Gastrocnemius medialis (tissue), 4 donors: ENCODE measurements around the gene MMP24OS. TPM values are rescaled to one million over a fixed set of nuclear protein-coding genes. Genes with fewer than 3 reads are reported as not detected.

Source experiments
- ATAC-seq, 2 donors: fragments of 150-250 bp; one replicate each; pipeline ENCODE4 v1.9.1; 2016
- DNase-seq, 2 donors: peaks; one replicate each; pipeline ENCODE4 v3.0.0-alpha.2; 2019
- H3K27ac ChIP-seq, 4 donors: fragments of 200-600 bp; sonication (generic); 1 replicate in 1 of 4; 2 replicates in 3 of 4; pipeline ENCODE4 v1.5.1; 2016 to 2018; ENCODE audit warnings: mild to moderate bottlenecking in 2 of 4, moderate library complexity in 1 of 4
- H3K27me3 ChIP-seq, 3 donors: fragments of 200-600 bp; sonication (generic) in 2 of 3; 1 replicate in 1 of 3; 2 replicates in 2 of 3; pipeline versions ENCODE4 v1.5.1 to v1.6.0; 2016 to 2019; ENCODE audit warnings: mild to moderate bottlenecking in 1 of 3, moderate library complexity in 1 of 3
- H3K36me3 ChIP-seq, 2 donors: fragments of 200-600 bp; sonication (generic) in 1 of 2; one replicate each; pipeline ENCODE4 v1.5.1; 2017 to 2018
- H3K4me1 ChIP-seq, 2 donors: fragments of 200-600 bp; sonication (generic) in 1 of 2; one replicate each; pipeline ENCODE4 v1.5.1; 2016 to 2017; ENCODE audit warnings: mild to moderate bottlenecking in 2 of 2
- H3K4me3 ChIP-seq, 4 donors: fragments of 200-600 bp; sonication (generic) in 3 of 4; 1 replicate in 1 of 4; 2 replicates in 3 of 4; pipeline ENCODE4 v1.5.1; 2016 to 2019; ENCODE audit warnings: mild to moderate bottlenecking in 2 of 4
- H3K9me3 ChIP-seq, 3 donors: fragments of 200-600 bp; sonication (generic) in 2 of 3; 1 replicate in 1 of 3; 2 replicates in 2 of 3; pipeline ENCODE4 v1.5.1; 2016 to 2019
- CTCF ChIP-seq, 5 experiments: fragments of 450-650 bp in 3 of 5; fragments of 200-600 bp in 2 of 5; sonication (generic) in 2 of 5; IDR thresholded peaks in 4 of 5; conservative IDR thresholded peaks in 1 of 5; 1 replicate in 4 of 5; 2 replicates in 1 of 5; pipeline ENCODE4 v1.5.1; 2016 to 2019; ENCODE audit warnings: antibody characterized with exemption in 5 of 5, mild to moderate bottlenecking in 3 of 5, moderate library complexity in 3 of 5
- POLR2A ChIP-seq, 2 donors: fragments of 450-650 bp; IDR thresholded peaks; one replicate each; pipeline ENCODE4 v1.6.1; 2017; ENCODE audit warnings: antibody characterized with exemption in 2 of 2, mild to moderate bottlenecking in 2 of 2, moderate library complexity in 2 of 2
- in situ Hi-C, 4 donors: fragments of 200-750 bp; cut with MboI; loops; one replicate each; pipeline versions ENCODE4 v1.15.0 to v1.8.0; 2017; ENCODE audit warnings: low sequenced_read_pairs in 4 of 4
- intact Hi-C: fragments of 100-400 bp; cut with DNase I; formaldehyde crosslinking; loops from one replicate; pipeline ENCODE4 v1.15.1; 2023; ENCODE audit warnings: low total_unique reads
- total RNA-seq, 4 donors: library from RNA; depleted of rRNA; stranded (reverse); fragments of >200 nt; gene quantifications; one replicate each; pipeline versions ENCODE4 v1.1.0 to v1.2.3, GENCODE V29; 2016

Gene MMP24OS
- total RNA-seq, 4 donors from 2014 or later: 3.8 to 18.4 (median 12.4) TPM

- intact Hi-C loops (no loop called here), in situ Hi-C loops (no loop called here)
Measured at GRCh38 chr20:35295058-35295457, 17.1 kb upstream of the MMP24OS start.

GRCh38 chr20:35294293-35294685 lies 16.4 kb upstream of the MMP24OS start:
- Histone ChIP-seq H3K36me3 (no peaks in the 10 kb centered on the region), H3K9me3 (no peaks in the 10 kb centered on the region), H3K4me3 (no peak overlapping the region), H3K27me3 (peaks cover 17 to 27% (median 22%) of the 10 kb centered on the region in 3 donors), H3K27ac (no peak overlapping the region), H3K4me1 (no peaks in the 10 kb centered on the region)
- DNase-seq: no peak
- in situ Hi-C loops (no loop called here), intact Hi-C loops (no loop called here)
- no peak for TF ChIP-seq CTCF (IDR thresholded peaks at IDR 0.05 in 4 of 5, conservative IDR thresholded peaks at IDR 0.05 in 1 of 5)
- no peak for ATAC-seq

More at GRCh38 chr20:35295058-35295457, 17.1 kb upstream of the MMP24OS start:
- Histone ChIP-seq H3K4me1 (no peaks in the 10 kb centered on the region), H3K27ac (no peak overlapping the region), H3K4me3 (no peak overlapping the region), H3K9me3 (no peaks in the 10 kb centered on the region), H3K36me3 (no peaks in the 10 kb centered on the region), H3K27me3 (peaks cover 17 to 27% (median 22%) of the 10 kb centered on the region in 3 donors)
- DNase-seq (no peak), ATAC-seq (no peak)
- TF ChIP-seq POLR2A (IDR thresholded peaks at IDR 0.05) (no peak), CTCF (IDR thresholded peaks at IDR 0.05 in 4 of 5, conservative IDR thresholded peaks at IDR 0.05 in 1 of 5) (no peak)

GRCh38 chr20:35293303-35294292 lies 15.7 kb upstream of the MMP24OS start:
- intact Hi-C loops: no loop called here
- peaks cover 17 to 27% (median 22%) of the 10 kb centered on the region in 3 donors for H3K27me3 ChIP-seq
- in situ Hi-C loops: no loop called here
- no peak overlapping the region for H3K4me3 ChIP-seq
- no peaks in the 10 kb centered on the region for H3K36me3 ChIP-seq
- TF ChIP-seq CTCF (IDR thresholded peaks at IDR 0.05 in 4 of 5, conservative IDR thresholded peaks at IDR 0.05 in 1 of 5) (no peak), POLR2A (IDR thresholded peaks at IDR 0.05) (no peak)
- no peak for DNase-seq
- no peak for ATAC-seq
- H3K27ac ChIP-seq: no peak overlapping the region
- no peaks in the 10 kb centered on the region for H3K9me3 ChIP-seq
- H3K4me1 ChIP-seq: no peaks in the 10 kb centered on the region

- intact Hi-C loops: no loop called here
Measured at GRCh38 chr20:35292504-35293285, 14.8 kb upstream of the MMP24OS start.

More at GRCh38 chr20:35292504-35293285, 14.8 kb upstream of the MMP24OS start:
- Histone ChIP-seq H3K4me1 (no peaks in the 10 kb centered on the region), H3K4me3 (no peak overlapping the region), H3K36me3 (no peaks in the 10 kb centered on the region), H3K9me3 (no peaks in the 10 kb centered on the region), H3K27me3 (peaks cover 17 to 27% (median 22%) of the 10 kb centered on the region in 3 donors), H3K27ac (no peak overlapping the region)
- in situ Hi-C loops: no loop called here
- no peak for TF ChIP-seq CTCF (IDR thresholded peaks at IDR 0.05 in 4 of 5, conservative IDR thresholded peaks at IDR 0.05 in 1 of 5)
- no peak for TF ChIP-seq POLR2A (IDR thresholded peaks at IDR 0.05)
- no peak for ATAC-seq
- no peak for DNase-seq
